NCI-H460 (cell line): ENCODE results near the gene CCNYL1. TPM values are rescaled to one million over a fixed set of nuclear protein-coding genes. Genes with fewer than 3 reads are reported as not detected.

Experiments used
- DNase-seq: peaks from one replicate; pipeline ENCODE4 v3.0.0-alpha.2; 2016; ENCODE audit warnings: low read depth; ENCODE audit errors: extremely low read depth
- total RNA-seq: library from RNA; depleted of rRNA; stranded (reverse); fragments of >200 nt; shearing (Covaris generic); gene quantifications from 2 replicates; pipeline ENCODE4 v1.2.3, GENCODE V29; 2014

Gene CCNYL1
- total RNA-seq, 1 experiment from 2014 or later = 16.8 TPM

- no peak for DNase-seq
Measured at GRCh38 chr2:207763303-207763917, 52.0 kb downstream of the CCNYL1 start.

DNA sequence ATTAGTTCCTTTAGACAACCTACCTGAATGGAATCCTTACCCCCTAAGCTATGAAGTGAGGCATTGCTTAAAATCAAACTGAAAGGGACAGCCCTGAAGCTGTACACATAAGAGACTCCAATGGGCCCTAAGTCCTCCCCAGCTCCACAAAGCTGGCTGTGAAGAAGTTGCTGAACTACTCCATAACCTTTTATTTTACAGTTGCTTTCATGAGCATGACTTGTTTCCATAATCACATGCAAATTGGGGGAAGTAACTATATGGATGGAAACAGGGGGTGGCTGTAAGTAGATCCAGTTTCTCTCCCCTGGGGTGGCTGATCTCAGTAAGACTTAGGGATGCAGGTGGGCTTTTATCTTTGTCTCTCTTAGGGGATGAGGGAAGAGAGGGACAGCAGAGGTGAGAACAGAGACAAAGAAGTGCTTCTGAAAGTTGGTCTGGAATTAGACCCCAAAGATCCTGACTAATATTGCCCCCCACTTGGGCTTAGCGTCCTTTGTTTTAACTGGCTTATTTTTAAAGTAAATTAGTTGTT lies 52.7 kb downstream of the CCNYL1 start:
- no peak for DNase-seq

DNA sequence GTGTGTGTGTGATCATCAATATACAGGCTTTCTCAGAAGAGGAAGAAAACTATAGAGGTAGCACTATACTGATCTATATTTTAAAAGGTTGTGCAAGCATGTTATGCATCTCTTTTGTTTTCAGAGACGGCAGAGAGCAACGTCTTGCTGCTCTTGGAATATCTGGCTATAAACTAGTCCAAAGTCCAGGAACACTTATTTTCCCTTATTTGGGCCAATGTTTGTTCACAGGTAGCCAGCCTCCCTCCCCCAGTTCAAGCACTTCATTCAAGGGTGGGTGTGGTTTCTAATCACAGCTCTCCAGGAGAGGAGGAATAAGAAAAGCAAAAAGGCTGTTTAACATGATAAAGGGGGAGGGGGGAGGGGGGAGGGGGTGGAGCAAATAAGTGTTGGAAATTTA lies 54.1 kb downstream of the CCNYL1 start:
- no peak for DNase-seq

GRCh38 chr2:207766041-207766551 lies 54.7 kb downstream of the CCNYL1 start:
- no peak for DNase-seq

GRCh38 chr2:207766697-207767460 lies 55.4 kb downstream of the CCNYL1 start:
- no peak for DNase-seq

DNA sequence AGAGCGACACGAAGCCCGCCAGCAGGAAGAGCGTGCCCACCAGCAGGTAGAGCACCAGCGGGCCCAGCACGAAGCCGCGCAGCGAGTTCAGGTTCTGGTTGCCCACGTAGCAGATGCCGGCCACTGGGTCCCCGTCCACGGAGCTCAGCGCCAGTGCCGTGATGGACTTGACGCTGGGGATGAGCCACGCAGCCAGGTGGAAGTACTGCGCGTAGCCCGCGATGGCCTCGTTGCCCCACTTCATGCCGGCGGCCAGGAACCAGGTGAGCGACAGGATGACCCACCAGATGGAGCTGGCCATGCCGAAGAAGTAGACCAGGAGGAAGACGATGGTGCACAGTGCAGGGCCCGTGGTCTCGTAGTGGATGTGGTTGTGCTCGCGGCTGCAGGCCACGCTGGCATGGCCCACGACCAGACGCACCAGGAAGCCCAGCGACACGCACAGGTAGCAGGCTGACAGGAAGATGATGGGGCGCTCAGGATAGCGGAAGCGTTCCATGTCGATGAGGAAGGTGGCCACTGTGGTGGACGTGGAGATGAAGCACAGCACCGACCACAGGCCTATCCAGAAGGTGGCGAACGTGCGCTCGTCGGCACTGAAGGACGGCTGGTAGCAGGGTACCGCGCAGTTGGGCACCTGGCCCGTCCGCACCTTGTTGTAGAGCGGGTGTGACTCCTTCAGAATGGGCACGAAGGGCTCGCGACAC lies 56.2 kb downstream of the CCNYL1 start:
- no peak for DNase-seq

GRCh38 chr2:207768168-207768865 lies 56.9 kb downstream of the CCNYL1 start:
- peak; percentile 16 for DNase-seq

GRCh38 chr2:207768866-207769596 lies 57.6 kb downstream of the CCNYL1 start:
- DNase-seq = peak; percentile 14

DNA sequence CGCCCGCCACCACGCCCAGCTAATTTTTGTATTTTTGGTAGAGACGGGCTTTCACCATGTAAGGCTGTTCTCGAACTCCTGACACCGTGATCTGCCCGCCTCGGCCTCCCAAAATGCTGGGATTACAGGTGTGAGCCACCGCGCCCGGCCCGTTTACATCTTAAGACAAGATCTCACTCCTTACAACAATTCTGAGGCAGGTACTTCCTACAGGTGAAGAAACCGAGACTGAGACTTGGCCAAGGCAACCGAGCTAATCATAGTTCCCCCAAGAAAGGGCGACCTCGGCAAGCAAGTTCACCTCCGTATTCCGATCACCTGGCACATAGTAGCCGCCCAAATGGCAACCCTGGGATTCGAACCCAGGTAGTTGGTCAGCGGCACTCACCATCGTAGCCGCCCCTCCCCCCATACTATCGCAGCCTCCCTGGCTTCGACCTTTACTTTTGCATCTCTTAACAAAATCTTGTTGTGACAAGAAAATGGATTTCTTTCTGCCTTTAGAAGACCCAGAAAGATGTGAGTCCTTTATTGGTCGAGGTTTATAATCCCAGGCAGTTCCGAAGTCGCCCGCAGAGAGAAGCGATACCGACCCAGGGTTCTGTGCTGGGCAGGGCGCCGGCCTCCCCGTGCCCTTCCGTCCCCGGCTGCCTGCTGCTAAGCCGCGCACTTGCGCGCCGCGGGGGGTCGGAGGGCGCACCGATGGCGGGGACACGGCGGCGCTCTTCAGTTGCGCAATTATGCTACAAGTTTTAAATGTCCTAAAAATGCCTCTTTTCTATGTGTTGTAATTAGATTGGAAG lies 59.4 kb downstream of the CCNYL1 start:
- DNase-seq = no peak

GRCh38 chr2:207771421-207771820 lies 60.0 kb downstream of the CCNYL1 start:
- DNase-seq = no peak

DNA sequence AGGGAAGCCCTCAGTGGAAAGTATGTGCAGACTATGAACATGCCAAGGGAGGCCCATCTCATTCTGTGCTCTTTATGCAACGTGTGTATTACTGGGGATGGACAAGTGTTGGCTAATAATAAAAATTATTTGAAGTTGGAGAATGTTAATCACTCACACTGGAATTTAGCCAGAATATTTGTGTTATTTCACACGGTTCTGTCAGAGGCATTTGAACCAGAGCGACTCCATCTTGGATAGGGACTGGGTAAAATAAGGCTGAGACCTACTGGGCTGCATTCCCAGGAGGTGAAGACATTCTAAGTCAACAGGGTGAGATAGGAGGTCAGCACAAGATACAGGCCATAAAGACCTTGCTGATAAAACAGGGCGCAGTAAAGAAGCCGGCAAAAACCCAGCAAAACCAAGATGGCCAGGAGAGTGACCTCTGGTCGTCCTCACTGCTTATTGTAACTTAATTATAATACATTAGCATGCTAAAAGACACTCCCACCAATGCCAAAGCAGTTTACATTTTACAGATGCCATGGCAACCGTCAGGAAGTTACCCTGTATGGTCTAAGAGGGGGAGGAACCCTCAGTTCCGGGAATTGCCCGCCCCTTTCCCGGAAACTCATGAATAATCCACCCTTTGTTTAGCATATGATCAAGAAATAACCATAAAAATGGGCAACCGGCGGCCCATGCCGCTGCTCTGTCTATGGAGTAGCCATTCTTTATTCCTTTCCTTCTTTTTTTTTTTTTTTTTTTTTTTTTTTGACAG lies 60.8 kb downstream of the CCNYL1 start:
- no peak for DNase-seq

- DNase-seq = no peak
Measured at GRCh38 chr2:207772844-207773205, 61.4 kb downstream of the CCNYL1 start.

GRCh38 chr2:207775473-207775872 lies 64.0 kb downstream of the CCNYL1 start:
- DNase-seq = no peak

DNA sequence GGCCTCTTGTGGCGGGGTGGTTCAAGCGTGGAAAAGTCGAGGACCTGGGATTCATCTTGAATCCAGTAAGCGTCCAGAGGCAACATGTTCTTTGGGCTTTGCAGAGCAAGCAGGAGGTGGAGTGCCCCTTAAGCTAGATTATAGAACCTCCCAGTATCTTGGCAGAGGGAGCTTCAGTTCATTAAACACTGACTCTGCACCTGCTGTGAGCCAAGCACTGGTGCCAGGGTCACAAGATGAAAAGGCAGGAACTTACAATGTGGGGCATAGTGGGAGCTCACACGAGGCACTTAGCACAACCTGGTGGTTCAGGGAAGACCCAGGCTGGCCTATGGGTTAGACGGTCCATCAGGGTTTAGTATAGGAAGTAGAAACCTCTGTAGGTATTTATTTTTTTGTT lies 65.7 kb downstream of the CCNYL1 start:
- no peak for DNase-seq

DNA sequence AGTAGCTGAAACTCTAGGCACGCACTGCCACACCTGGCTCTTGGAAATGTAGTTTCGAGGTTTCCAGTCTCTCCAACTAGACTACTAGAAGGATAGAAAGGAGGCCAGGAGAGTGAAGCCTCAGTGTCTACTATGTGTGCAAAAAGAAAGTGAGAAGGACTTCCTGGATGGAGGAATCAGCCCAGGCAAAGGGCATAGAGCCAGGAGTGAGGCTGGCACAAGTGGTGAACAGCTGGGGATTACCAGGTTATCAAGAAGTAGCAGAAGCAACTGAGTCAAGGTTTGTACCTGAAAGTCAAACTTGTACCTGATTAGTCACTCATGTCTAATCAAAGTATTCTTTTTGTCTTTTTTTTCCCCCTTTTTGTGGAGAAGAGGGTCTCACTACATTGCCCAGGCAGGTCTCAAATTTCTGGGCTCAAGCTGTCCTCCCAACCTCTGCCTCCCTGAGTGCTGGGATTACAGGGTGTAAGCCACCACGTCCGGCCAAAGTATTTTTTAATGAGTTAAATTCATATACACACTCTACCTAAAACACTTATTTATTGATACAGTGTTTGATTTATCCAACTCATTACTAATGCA lies 67.0 kb downstream of the CCNYL1 start:
- no peak for DNase-seq

DNA sequence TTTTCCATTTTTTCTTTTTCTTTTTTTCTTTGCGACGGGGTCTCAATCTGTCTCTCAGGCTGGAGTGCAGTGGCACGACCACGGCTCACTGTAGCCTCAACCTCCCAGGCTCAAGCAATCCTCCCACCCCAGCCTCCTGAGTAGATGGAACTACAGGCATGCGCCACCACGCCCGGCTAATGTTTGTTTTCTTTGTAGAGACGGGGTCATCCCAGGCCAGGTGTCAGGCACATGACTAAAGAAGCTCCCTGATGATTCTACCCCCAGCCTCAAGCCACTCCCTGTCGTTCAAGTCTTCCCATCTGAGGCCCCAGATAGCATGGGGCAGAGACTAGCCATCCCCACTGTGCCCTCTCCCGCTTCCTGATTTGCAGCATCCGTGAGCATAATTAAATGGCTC lies 68.1 kb downstream of the CCNYL1 start:
- DNase-seq = no peak

- no peak for DNase-seq
Measured at GRCh38 chr2:207782238-207783030, 71.0 kb downstream of the CCNYL1 start.
